Tibial nerve (tissue), 4 donors: ENCODE data around the gene TET2.

Source experiments
- CTCF ChIP-seq, 5 experiments: fragments of 200-600 bp in 3 of 5; fragments of 450-650 bp in 2 of 5; sonication (generic) in 3 of 5; IDR thresholded peaks; one replicate each; pipeline ENCODE4 v1.5.1; 2016 to 2019; ENCODE audit warnings: antibody characterized with exemption in 5 of 5, mild to moderate bottlenecking in 3 of 5, moderate library complexity in 2 of 5
- EP300 ChIP-seq, 2 donors: sonication (generic); formaldehyde crosslinking; IDR thresholded peaks; one replicate each; pipeline ENCODE4 v1.6.1; 2017; ENCODE audit warnings: antibody characterized with exemption in 2 of 2, mild to moderate bottlenecking in 1 of 2
- POLR2A ChIP-seq, 2 donors: fragments of 450-650 bp; IDR thresholded peaks; one replicate each; pipeline ENCODE4 v1.6.1; 2017; ENCODE audit warnings: antibody characterized with exemption in 2 of 2, mild to moderate bottlenecking in 2 of 2, moderate library complexity in 2 of 2

GRCh38 chr4:105274090-105274489 lies 127.4 kb downstream of the TET2 start:
- no peak for TF ChIP-seq CTCF (IDR thresholded peaks at IDR 0.05)
- no peak for TF ChIP-seq POLR2A (IDR thresholded peaks at IDR 0.05)
- TF ChIP-seq EP300 (IDR thresholded peaks at IDR 0.05), result no peak
